SH-SY5Y (cell line): Measurements from ENCODE around the gene PLRG1.

Experiments
- GATA2 ChIP-seq: IDR thresholded peaks from 2 replicates; pipeline ENCODE4 v1.6.1; 2011; ENCODE audit warnings: mild to moderate bottlenecking, low read depth, low read length
- GATA3 ChIP-seq: IDR thresholded peaks from 2 replicates; pipeline ENCODE4 v1.6.1; 2011; ENCODE audit warnings: low read depth, mild to moderate bottlenecking, low read length, moderate library complexity

DNA sequence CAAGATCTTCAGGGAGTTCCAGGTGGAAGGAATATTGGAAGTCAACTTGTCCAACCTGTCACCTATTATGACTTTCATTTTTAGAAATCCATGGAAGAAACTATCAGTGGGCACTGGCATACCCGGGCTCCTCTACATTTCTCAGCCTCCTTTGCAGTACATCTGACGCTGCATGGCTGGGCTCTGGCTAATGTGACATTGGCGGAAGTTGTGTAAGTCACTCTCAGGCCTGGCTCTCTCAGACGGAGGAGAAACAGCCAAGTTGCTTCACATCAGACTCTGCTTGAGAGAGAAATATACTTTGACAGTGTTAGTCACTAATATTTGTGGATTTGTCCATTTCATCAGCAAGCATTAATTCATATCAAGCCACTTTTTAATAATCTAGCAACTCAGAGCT is 63.1 kb downstream of the PLRG1 start:
- TF ChIP-seq GATA2 (no peak), GATA3 (no peak)
